Right lung (tissue), 5 donors: Measurements from ENCODE around the gene ANKRD50. TPM values are rescaled to one million over a fixed set of nuclear protein-coding genes. Genes with fewer than 3 reads are reported as not detected.

ENCODE experiments used
- DNase-seq, 2 donors: peaks; one replicate each; pipeline ENCODE4 v3.0.0-alpha.2; 2013
- polyA plus RNA-seq, 5 donors: library from polyadenylated mRNA; unstranded; fragments of 120-200 nt; gene quantifications; one replicate each; pipeline versions ENCODE4 v1.2.1 to v1.2.3, GENCODE V29; 2013; ENCODE audit warnings: inconsistent platforms in 1 of 5, low replicate concordance in 1 of 5; ENCODE audit not compliant: insufficient read length in 5 of 5, insufficient read depth in 1 of 5

ANKRD50 gene
- polyA plus RNA-seq, 5 donors = 44.4 to 74.2 (median 66.2) TPM

- no peak for DNase-seq
Measured at GRCh38 chr4:124641715-124642381, 70.7 kb downstream of the ANKRD50 start.

GRCh38 chr4:124640022-124640730, 72.4 kb downstream of the ANKRD50 start:
- no peak for DNase-seq

GRCh38 chr4:124637321-124637720, 75.2 kb downstream of the ANKRD50 start:
- DNase-seq = no peak

GRCh38 chr4:124636788-124637187, 75.7 kb downstream of the ANKRD50 start:
- no peak for DNase-seq

DNA sequence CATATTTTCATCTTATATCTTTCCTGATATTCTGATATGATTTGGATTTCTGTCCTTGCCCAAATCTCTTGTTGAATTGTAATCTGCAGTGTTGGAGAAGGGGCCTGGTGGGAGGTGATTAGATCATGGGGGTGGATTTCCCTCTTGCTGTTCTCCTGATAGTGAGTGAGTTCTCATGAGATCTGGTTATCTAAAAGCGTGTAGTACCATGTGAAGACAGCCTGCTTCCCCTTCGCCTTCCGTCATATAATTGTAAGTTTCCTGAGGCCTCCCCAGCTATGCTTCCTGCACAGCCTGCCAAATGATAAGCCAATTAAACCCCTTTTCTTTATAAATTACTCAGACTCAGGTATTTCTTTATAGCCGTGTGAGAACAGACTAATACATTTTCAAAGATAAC, 77.2 kb downstream of the ANKRD50 start:
- no peak for DNase-seq

GRCh38 chr4:124633285-124633941, 79.1 kb downstream of the ANKRD50 start:
- no peak for DNase-seq

GRCh38 chr4:124632439-124632838, 80.1 kb downstream of the ANKRD50 start:
- DNase-seq = no peak

DNA sequence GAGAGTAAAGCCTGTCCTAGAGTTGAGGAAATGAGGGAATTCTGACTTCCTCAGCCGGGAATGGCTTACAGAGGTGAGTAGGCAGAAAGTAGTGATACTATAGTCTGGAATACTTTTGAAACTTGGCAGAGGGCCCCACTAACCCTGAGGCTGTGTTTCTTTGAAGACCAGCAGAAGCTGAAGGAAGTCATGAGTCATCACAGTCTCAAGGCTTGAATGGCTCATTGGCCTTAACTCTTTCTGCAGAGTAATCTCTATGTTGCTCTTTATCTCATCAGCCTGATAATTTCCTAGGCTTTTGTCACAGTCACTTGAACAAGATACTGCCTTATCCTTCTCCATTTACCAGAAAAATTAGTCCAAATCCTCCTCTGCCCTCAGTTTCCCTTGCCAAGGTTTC, 80.8 kb downstream of the ANKRD50 start:
- peak in 1 of 2 donors; percentile 5 for DNase-seq

GRCh38 chr4:124629681-124630080, 82.9 kb downstream of the ANKRD50 start:
- no peak for DNase-seq
